Left lung (tissue), 10 donors: ENCODE measurements around the gene DSCAM. TPM values are rescaled to one million over a fixed set of nuclear protein-coding genes. Genes with fewer than 3 reads are reported as not detected.

Experiments used
- ATAC-seq: fragments of 200-7000 bp; cut with Tn5 transposase; one replicate; pipeline ENCODE4 v1.9.1; 2020; ENCODE audit warnings: moderate library complexity
- DNase-seq, 4 donors: peaks; one replicate each; pipeline ENCODE4 v3.0.0-alpha.2; 2013 to 2020
- H3K27ac ChIP-seq, 2 donors: fragments of 200-600 bp; sonication (generic) in 1 of 2; one replicate each; pipeline versions ENCODE4 v1.5.0 to v1.8.0; 2020 to 2021
- H3K27me3 ChIP-seq, 2 donors: fragments of 200-600 bp; sonication (generic) in 1 of 2; one replicate each; pipeline versions ENCODE4 v1.5.0 to v1.8.0; 2020 to 2021
- H3K36me3 ChIP-seq, 2 donors: fragments of 200-600 bp; sonication (generic) in 1 of 2; one replicate each; pipeline versions ENCODE4 v1.5.0 to v1.8.0; 2020 to 2021
- H3K4me1 ChIP-seq, 2 donors: fragments of 200-600 bp; one replicate each; pipeline ENCODE4 v1.8.0; 2021
- H3K4me3 ChIP-seq, 2 donors: fragments of 200-600 bp; sonication (generic) in 1 of 2; one replicate each; pipeline versions ENCODE4 v1.5.0 to v1.8.0; 2020 to 2021; ENCODE audit warnings: mild to moderate bottlenecking in 1 of 2
- H3K9me3 ChIP-seq, 2 donors: fragments of 200-600 bp; sonication (generic) in 1 of 2; one replicate each; pipeline versions ENCODE4 v1.5.0 to v1.8.0; 2020 to 2021
- intact Hi-C, 2 donors: fragments of 100-400 bp; cut with DNase I; formaldehyde crosslinking; loops; one replicate each; pipeline versions ENCODE4 v1.11.2 to v1.14.2; 2022
- polyA plus RNA-seq, 6 donors: library from polyadenylated mRNA; unstranded; fragments of 120-200 nt; gene quantifications; one replicate each; pipeline ENCODE4 v1.2.1, GENCODE V29; 2013; ENCODE audit not compliant: insufficient read length in 6 of 6
- total RNA-seq, 2 donors: library from RNA; stranded (reverse); fragmentation: NEBNext Ultra II Directional; extraction: Animal tissue kit (Norgen Biotek cat#: 25700); gene quantifications; one replicate each; pipeline ENCODE4 v1.2.1, GENCODE V29; 2021
- TF ChIP-seq, protein P1 (sequence below), 2 donors: fragments of 200-600 bp; sonication (generic) in 1 of 2; IDR thresholded peaks; one replicate each; pipeline versions ENCODE4 v1.5.0 to v1.8.0; 2021; ENCODE audit warnings: antibody characterized with exemption in 2 of 2
- donor health status: DM: no; HTN: yes; CAD: no.
- donor health status: DM: no; HTN: no; CAD: no.

The DSCAM gene
- total and polyA plus RNA-seq, 8 donors = 0.03 to 0.24 (median 0.07) TPM; not detected in 1

DNA sequence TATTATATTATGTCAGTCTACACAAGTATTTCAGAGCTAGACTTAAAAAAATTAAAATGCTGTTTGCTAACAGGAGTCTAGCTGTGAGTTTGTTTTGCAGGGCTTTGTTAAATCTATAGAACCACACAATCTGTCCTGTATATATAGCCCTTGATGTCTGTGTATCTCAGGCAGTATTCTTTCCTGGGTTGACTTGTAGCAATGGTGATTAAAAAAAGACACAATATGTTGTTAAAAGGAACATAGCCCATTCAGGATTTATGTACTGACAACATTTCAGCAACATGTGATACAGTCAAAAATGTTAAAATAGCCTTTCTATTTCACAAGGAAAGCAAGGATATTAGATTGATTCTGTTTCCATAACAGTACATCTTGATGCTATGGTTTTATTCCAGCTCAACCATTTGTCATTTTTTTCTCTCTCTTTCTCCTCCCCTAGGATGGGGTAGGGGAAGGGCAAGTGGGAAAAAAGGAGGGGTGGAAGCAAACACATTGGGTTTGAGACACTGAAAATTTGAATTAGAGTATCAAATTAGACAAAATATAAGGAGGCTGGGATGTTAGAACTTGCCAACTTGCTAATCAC, 139.2 kb downstream of the DSCAM start:
- Histone ChIP-seq H3K36me3 (no peaks in the 10 kb centered on the region), H3K4me3 (no peak overlapping the region), H3K4me1 (no peaks in the 10 kb centered on the region), H3K9me3 (no peaks in the 10 kb centered on the region), H3K27ac (no peak overlapping the region), H3K27me3 (no peaks in the 10 kb centered on the region)
- DNase-seq (no peak), ATAC-seq (no peak)
- intact Hi-C loops = no loop called here
- TF ChIP-seq, protein P1, sequence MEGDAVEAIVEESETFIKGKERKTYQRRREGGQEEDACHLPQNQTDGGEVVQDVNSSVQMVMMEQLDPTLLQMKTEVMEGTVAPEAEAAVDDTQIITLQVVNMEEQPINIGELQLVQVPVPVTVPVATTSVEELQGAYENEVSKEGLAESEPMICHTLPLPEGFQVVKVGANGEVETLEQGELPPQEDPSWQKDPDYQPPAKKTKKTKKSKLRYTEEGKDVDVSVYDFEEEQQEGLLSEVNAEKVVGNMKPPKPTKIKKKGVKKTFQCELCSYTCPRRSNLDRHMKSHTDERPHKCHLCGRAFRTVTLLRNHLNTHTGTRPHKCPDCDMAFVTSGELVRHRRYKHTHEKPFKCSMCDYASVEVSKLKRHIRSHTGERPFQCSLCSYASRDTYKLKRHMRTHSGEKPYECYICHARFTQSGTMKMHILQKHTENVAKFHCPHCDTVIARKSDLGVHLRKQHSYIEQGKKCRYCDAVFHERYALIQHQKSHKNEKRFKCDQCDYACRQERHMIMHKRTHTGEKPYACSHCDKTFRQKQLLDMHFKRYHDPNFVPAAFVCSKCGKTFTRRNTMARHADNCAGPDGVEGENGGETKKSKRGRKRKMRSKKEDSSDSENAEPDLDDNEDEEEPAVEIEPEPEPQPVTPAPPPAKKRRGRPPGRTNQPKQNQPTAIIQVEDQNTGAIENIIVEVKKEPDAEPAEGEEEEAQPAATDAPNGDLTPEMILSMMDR (IDR thresholded peaks at IDR 0.05) = no peak

DNA sequence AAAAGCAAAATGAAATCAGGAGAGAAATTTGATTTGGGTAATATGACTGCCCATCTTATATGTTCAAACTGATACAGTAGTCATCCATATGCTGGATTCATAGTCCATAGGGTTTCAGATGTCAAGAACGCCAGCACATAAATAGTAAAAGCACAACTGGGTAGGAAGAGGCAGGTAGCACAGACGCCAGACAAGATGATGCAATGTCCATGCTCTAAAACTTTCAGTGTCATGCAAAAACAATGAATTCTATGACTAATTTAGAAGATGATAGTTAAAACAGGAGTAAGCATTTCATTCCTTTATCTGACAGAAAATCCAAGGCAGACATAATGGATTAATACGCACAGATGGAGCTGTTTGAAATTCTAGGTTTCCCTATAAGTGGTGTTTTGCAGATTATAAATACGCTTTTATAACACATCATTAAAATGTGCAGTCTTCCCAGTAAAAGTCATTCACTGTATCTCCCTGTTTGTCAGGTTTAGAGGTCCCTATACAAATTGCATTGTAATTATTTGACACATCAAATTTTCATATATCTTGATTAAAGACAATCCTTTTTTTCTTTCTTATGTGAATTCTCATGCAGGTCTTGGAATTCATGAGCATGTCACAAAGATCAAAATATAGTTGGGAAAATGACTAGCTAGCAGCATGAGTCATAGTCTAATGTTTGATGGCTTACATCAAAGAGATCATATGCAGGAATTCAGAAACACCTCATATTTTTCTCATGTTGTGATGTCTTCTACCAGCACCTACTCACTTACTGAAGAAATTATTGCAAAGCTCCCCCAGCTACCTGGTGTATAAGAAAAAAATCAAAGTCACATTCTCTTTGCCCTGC, 139.9 kb downstream of the DSCAM start:
- Histone ChIP-seq H3K27me3 (no peaks in the 10 kb centered on the region), H3K4me3 (no peak overlapping the region), H3K4me1 (no peaks in the 10 kb centered on the region), H3K27ac (no peak overlapping the region), H3K9me3 (no peaks in the 10 kb centered on the region), H3K36me3 (no peaks in the 10 kb centered on the region)
- no peak for ATAC-seq
- TF ChIP-seq, protein P1 (IDR thresholded peaks at IDR 0.05) = no peak
- intact Hi-C loops = no loop called here
- DNase-seq = no peak

DNA sequence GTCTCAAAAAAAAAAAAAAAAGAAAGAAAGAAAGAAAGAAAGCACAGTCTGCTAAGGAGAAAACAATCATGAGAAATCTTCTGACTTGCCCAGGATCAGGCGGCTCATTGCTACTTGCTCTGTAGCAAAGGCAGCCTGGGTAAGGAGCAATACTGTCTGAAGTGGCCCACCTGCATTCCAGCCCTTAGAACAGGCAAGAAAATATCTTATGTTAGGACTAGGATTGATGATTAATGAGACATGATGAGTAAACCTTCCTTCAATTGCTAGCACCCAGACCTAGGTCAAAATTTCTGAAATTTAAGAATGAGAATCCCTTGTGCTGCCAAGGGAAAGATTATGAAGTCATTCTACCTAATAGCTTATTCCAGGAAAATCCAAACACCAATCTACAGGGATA, 140.8 kb downstream of the DSCAM start:
- intact Hi-C loops = no loop called here
- DNase-seq = peak in 1 of 4 donors; percentile 43
- TF ChIP-seq, protein P1 (IDR thresholded peaks at IDR 0.05) = no peak

DNA sequence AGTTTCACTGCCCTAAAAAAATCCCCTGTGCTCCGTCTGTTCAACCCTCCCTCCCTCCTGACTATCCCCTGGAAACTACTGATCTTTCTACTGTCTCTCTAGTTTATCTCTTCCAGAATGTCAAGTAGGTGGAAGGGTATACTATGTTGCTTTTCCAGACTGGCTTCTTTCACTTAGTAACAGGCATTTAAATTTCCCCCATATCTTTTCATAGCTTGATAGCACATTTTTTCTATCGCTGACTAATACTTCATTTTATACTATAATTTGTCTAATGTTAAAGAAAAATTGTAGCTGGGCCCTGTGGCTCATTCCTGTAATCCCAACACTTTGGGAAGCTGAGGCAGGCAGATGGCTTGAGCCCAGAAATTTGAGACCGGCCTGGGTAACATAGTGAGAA, 142.8 kb downstream of the DSCAM start:
- intact Hi-C loops = no loop called here
- Histone ChIP-seq H3K27ac (no peak overlapping the region), H3K4me3 (no peak overlapping the region), H3K4me1 (no peaks in the 10 kb centered on the region), H3K9me3 (peaks cover 0 to 6% of the 10 kb centered on the region in 2 donors), H3K36me3 (no peaks in the 10 kb centered on the region), H3K27me3 (no peaks in the 10 kb centered on the region)
- ATAC-seq = no peak
- no peak for DNase-seq
- TF ChIP-seq, protein P1 (IDR thresholded peaks at IDR 0.05) = no peak

More for the DNA sequence above, 140.8 kb downstream of the DSCAM start:
- Histone ChIP-seq H3K36me3 (no peaks in the 10 kb centered on the region), H3K4me3 (no peak overlapping the region), H3K4me1 (no peaks in the 10 kb centered on the region), H3K27me3 (no peaks in the 10 kb centered on the region), H3K27ac (no peak overlapping the region), H3K9me3 (no peaks in the 10 kb centered on the region)
- ATAC-seq = peak; percentile 83

DNA sequence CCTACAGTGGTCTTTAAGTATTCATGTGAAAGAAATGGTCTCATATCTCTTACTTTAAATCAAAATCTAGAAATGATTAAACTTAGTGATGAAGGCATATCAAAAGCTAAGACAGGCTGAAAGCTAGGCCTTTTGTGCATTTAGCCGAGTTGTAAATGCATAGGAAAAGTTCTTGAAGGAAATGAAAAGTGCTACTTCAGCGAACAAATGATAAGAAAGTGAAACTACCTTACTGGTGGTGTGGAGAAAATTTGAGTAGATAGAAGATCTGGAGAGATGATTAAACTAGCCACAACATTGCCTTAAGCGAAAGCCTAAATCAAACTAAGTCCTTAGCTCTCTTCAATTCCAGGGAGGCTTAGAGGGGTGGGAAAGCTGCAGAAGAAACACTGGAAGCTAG, 147.6 kb downstream of the DSCAM start:
- H3K4me1 ChIP-seq = no peaks in the 10 kb centered on the region
- no peaks in the 10 kb centered on the region for H3K36me3 ChIP-seq
- TF ChIP-seq, protein P1 (IDR thresholded peaks at IDR 0.05) = no peak
- H3K27me3 ChIP-seq = no peaks in the 10 kb centered on the region
- DNase-seq (no peak), ATAC-seq (no peak)
- no peak overlapping the region for H3K4me3 ChIP-seq
- intact Hi-C loops = no loop called here
- no peak overlapping the region for H3K27ac ChIP-seq
- peaks cover 0 to 6% of the 10 kb centered on the region in 2 donors for H3K9me3 ChIP-seq
